Kidney epithelial cell (primary cell): ENCODE data around the gene BRAT1. TPM values are rescaled to one million over a fixed set of nuclear protein-coding genes. Genes with fewer than 3 reads are reported as not detected.
A peak's percentile ranks its signal among the peaks of the same experiment; 100 is the strongest.

Experiments used
- DNase-seq: peaks from one replicate; pipeline ENCODE4 v3.0.0-alpha.2; 2010; ENCODE audit warnings: low read depth
- H3K27me3 ChIP-seq: 2 replicates; pipeline ENCODE4 v1.6.0; 2011; ENCODE audit warnings: low read length; ENCODE audit not compliant: control insufficient read depth, insufficient read depth
- H3K36me3 ChIP-seq: 2 replicates; pipeline ENCODE4 v1.5.1; 2011; ENCODE audit warnings: low read length; ENCODE audit not compliant: control insufficient read depth, insufficient read depth
- H3K4me3 ChIP-seq: 2 replicates; pipeline ENCODE4 v1.5.1; 2011; ENCODE audit warnings: low read depth, mild to moderate bottlenecking, control low read depth, low read length
- CTCF ChIP-seq: IDR thresholded peaks from 2 replicates; pipeline ENCODE4 v1.5.1; 2011; ENCODE audit warnings: mild to moderate bottlenecking, moderate library complexity, low read length, control low read depth, inconsistent platforms; ENCODE audit not compliant: insufficient read depth, poor library complexity, severe bottlenecking
- total RNA-seq: library from RNA; depleted of rRNA; stranded (reverse); fragments of >200 nt; gene quantifications from 2 replicates; pipeline ENCODE4 v1.2.3, GENCODE V29; 2015

The BRAT1 gene
- total RNA-seq, 1 donor from 2014 or later, result 40.1 TPM

DNA sequence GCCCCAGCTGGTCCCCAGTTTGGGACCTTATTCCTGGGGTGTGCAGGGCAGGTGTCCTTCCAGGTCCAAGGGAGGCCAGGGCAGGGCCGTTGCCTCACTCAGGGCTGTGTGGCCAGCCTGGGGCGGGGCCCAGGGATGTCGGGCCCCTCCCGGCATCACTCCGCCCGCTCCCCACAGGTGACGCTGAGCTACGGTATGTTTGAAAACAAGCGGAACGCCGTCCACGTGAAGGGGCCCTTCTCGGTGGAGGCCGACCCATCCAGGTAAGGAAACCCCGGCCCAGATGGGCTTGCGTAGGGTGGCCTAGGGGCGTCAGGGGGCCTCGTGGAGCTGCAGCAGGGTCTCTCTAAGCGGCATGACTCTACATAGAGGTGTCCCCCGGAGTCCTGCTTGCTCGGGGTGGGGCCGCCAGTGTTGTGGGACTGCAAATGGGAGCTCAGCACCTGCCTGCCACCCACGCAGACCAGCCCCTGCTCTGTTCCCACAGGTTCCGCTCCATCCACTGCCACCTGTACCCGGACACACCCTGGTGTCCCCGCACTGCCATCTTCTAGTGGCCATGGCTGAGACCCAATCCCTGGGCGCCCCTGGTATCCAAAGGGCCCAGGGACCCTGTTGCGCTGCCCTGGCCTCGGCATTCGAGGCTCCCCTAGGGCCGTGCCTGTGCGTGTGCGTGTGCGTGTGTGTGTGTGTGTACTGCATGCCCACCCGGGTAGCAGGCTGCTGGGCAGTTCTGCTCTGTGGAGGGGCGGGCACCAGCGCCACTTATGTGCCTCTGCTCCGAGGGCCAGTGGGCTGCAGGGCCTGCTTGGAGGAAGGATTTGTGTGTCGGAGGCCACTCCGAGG lies 28.4 kb downstream of the BRAT1 start:
- TF ChIP-seq CTCF, result no peak
- no peak for DNase-seq
- Histone ChIP-seq H3K4me3 (no peak overlapping the region), H3K27me3 (no peaks in the 10 kb centered on the region), H3K36me3 (no peaks in the 10 kb centered on the region)

GRCh38 chr7:2525658-2526630 lies 29.4 kb downstream of the BRAT1 start:
- no peaks in the 10 kb centered on the region for H3K27me3 ChIP-seq
- TF ChIP-seq CTCF, result no peak
- DNase-seq, result no peak
- no peak overlapping the region for H3K4me3 ChIP-seq
- no peaks in the 10 kb centered on the region for H3K36me3 ChIP-seq

GRCh38 chr7:2524808-2525657 lies 30.3 kb downstream of the BRAT1 start:
- Histone ChIP-seq H3K27me3 (no peaks in the 10 kb centered on the region), H3K4me3 (no peak overlapping the region), H3K36me3 (no peaks in the 10 kb centered on the region)
- TF ChIP-seq CTCF, result no peak
- DNase-seq, result no peak

DNA sequence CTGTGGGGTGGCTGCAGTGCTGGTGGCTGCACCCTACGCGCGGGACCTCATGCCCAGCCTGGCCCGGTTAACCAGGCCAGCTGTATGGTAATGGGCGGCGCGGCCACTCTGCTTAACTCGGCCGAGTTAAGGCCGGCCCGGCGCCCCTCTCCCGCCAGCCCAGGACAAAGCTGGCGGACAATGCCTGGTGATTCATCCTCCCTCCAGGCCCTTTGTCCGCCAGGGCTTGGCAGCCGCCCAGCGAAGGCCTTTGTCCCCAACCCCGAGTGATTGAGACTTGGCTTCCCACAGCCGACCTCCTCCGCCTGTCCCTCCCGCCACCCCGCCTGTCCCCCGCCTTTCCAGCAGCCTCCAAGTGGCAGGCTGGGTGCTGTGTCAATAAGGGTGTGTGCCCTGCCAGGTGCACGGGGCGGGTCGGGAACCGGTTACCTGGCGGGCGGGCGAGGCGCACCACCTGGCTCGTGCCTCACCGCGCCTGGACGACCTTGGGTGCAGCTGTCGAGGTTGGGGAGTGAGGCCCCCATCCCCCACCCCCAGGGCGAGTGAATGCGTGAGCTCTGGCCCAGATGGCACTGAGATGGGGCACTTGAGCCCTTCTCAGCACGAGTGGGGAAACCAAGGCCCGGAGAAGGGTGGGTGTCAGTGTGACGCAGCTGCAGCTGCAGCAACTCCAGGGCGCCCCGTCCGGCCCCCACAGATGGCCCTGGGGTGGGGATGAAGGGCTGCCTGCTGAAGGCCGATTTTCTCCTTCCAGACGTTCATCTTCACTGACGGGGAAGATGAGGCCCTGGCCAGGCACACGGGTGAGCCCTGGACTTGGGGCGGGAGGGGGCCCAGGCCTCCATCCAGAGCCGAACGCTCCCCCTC lies 31.1 kb downstream of the BRAT1 start:
- Histone ChIP-seq H3K4me3 (peak overlapping the region; percentile 71), H3K36me3 (no peaks in the 10 kb centered on the region), H3K27me3 (no peaks in the 10 kb centered on the region)
- no peak for TF ChIP-seq CTCF
- no peak for DNase-seq

DNA sequence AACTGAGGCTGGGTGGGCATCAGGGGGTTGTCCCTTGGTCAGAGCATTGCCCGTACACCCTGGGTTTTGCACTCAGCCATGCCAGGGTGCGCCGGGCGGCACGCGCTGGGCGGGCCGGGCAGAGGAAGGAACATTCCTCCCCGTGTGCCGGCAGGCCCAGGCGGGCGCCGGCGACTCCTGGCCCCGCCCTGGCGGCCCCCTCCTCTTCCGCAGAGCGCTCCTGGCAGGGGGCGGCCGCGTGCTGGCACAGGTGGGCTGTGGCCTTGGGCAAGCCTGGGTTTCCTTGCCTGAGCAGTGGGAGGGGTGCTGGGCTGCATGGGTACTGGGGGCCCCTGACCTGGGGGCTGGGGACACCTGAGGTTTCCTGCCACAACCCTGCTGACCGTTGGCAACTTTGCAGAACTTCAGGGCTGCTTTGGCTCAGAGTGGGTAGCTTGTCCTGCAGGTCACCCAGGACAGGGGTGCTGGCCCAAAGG lies 31.8 kb downstream of the BRAT1 start:
- DNase-seq, result no peak
- H3K36me3 ChIP-seq, result no peaks in the 10 kb centered on the region
- peak overlapping the region; percentile 71 for H3K4me3 ChIP-seq

More for the DNA sequence above, 31.8 kb downstream of the BRAT1 start:
- TF ChIP-seq CTCF, result no peak
- H3K27me3 ChIP-seq, result no peaks in the 10 kb centered on the region
